Sciatic nerve (tissue), 2 donors: ENCODE results near the gene THRB. TPM values are rescaled to one million over a fixed set of nuclear protein-coding genes. Genes with fewer than 3 reads are reported as not detected.

Experiments
- ATAC-seq: fragments of 200-7000 bp; cut with Tn5 transposase; one replicate; pipeline ENCODE4 v1.9.1; 2020; ENCODE audit warnings: mild to moderate bottlenecking, moderate library complexity
- DNase-seq: peaks from one replicate; pipeline ENCODE4 v3.0.0-alpha.2; 2020; ENCODE audit warnings: low spot score
- intact Hi-C: fragments of 100-400 bp; cut with DNase I; formaldehyde crosslinking; loops from one replicate; pipeline ENCODE4 v1.14.2; 2022
- total RNA-seq: library from RNA; stranded (reverse); fragmentation: NEBNext Ultra II Directional; extraction: Animal tissue kit (Norgen Biotek cat#: 25700); gene quantifications from one replicate; pipeline ENCODE4 v1.2.1, GENCODE V29; 2021
- donor health status: DM: no; HTN: no; CAD: no.
- donor health status: DM: no; HTN: no; CAD: no.

The THRB gene
- total RNA-seq, 1 donor from 2014 or later: 13.2 TPM

DNA sequence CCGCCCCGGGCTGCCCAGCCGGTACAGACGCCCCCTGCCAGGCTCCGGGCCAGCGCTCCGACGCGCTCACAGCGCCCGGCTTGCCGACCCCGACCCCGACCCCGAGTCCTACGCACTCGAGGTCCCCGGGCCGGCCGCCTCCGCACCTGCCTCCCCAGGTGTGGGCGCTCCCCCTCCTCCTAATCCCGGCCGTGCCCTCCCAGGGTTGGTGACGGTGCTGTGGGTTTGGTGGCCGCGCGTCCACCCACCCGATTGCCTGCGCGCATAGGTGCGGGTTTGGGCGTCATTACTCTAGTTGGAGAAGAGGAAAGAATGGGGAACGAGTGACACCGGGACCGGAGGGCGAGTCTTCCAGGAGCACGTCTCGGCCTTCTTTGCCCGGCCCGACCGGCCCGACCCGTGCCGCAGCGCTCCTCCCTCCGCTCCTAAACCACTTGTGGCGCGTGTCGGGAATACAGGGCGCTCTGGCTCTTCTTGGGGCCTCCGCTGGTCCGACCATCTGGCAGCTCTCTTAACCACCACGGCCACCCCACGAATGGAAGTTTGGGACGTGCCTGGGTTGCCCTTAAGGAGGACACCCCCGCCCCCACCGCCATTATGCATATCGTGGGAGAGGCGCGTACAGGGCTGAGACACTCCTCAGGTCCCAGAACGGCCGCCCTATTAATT lies 810 bp upstream of the THRB start:
- intact Hi-C loops: no loop called here

DNA sequence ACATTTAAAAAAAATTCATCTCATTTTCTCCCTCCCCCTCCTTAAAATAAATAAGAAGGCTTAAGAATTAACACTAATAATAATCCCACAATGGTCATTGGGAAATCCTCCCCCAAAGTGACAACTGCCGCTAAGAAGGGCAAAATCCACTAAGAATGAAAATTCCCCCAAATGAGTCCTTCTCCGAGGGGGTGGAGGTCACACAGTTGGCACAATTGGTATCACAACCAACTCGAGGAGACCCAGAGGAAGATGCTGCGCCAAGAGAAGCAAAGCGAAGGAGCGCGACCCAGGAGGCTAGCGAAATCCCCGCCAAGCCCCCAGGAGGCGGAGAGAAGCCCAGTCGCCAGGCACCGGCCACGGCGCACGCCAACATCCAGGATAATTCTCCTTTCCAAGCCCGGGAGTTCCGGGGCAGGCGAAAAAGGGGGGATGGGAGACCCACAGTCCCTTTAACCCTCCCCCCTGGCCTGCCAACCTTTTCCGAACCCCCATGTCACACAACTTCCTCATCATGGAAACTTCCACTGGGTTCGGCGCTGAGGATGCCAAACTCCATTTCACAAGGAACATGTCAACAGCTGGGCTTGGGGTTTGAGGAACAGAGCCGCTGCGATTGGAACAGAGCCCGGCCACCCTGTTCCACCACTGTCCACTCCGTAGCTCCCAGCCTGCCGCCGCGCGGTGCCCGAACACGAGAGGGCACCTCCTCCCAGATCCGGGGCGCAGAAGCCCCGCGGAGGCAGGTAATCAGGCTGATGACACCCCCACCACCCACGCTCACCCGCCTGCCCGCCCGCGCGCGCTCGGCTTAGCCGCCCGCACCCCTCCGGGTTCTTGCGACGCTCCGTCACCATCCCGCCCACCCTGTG lies 668 bp downstream of the THRB start:
- intact Hi-C loops: no loop called here
- ATAC-seq: peak; percentile 77
- peak; percentile 75 for DNase-seq

More for the DNA sequence above, 810 bp upstream of the THRB start:
- peak; percentile 19 for ATAC-seq
- DNase-seq: peak; percentile 61

DNA sequence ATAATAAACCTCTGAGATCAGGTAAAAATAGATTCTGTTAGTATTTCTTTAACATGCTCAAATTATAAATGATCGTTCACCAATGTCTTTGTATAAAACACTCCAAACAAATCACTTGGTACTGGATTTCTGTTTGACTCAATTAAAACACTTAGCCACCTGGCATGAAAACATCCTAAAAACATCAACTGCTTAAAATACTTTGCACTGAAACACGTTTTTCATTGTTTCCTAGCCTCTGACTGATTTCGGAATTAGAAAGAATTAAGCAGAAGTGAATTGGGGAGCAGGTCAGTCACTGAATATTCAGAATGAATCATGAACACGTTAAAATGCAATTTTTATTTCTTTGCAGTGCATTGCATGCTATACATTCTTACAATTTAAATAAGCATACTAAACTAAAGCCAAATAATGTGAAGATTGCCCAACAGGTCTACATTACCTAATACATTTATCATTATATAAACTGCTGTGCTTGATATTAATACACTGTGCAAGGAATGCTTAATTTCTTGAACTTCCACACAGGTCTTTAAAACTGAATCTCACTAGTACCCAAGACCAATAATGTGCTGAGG lies 1.6 kb downstream of the THRB start:
- no peak for DNase-seq
- no peak for ATAC-seq
- intact Hi-C loops: no loop called here

DNA sequence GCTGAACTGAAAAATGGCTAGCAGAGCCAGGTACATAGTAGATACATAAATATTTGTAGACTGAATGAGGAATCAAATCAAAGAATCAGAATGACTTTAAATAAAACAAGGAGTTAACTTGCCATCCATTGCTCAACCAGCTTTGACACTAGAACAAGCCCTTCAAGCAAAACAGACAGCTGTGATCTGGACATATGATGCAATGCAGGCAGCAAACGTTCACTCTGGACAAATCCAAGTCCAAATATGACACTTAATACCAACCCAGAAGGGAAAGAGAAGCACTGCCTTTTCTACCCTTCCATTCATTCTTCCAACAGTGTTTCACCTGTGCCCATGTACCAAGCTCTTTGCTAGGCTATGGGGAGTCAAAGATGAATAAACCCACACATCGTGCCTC lies 4.5 kb downstream of the THRB start:
- intact Hi-C loops: no loop called here
- ATAC-seq: peak; percentile 51
- DNase-seq: no peak

DNA sequence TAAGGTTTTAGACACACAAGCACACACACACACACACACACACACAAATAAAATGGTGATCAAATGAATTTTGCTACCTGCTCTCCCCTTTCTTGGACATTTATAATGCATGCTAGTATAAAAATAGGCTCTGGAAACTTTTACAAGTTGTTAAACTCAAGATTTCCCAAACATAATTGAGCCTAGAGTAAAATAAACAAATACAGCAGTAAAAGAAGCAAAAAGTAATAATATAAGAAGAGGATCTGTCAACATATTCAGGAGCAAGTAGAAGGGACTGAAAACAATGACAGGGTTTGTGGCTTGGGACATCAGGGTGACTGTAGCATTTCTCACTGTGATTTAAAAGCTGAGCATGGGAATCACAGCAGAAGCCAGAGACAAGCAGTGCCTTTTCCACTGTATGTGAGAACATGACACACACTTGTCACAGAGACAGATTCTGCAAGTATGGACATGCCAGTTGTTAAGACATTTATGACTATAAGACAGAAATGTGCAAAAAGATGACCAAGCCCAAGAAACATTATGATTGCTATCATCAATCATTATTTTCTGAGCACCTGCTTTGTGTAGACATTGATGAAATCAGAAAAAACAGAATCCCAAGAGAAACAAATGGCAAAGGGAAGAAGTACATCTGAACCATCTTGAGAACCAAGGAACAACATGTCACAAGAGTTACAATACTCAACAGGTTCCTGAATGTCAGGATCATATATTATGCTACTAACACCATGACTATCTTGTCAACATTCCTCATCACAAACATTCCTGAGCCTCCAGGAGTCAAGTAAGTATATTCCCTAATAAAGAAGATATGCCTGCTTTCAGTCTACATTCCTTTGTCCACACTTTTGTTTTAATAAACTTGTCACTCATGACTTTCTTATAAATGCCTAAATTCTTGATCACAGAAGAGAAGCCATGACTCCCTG lies 7.1 kb downstream of the THRB start:
- intact Hi-C loops: no loop called here
- ATAC-seq (no peak), DNase-seq (no peak)

DNA sequence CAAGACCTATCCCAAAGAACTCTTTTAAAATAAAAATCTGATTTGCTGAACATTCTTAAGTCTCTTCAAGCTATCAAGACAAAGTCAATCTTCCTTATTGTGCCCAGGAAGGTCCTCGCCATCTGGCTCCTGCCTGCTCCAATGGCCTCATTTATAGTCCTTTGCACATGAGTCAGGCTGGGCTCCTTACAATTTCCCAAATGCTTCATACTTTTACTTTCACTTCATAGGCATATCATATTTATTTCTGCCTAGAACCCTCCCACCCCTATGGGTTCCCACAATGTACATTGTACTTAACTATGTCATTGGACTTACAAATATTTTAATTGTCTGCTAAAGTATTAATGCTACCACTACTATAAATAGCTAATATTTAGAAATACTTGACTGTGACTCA lies 9.1 kb downstream of the THRB start:
- intact Hi-C loops: no loop called here
- ATAC-seq (no peak), DNase-seq (no peak)

DNA sequence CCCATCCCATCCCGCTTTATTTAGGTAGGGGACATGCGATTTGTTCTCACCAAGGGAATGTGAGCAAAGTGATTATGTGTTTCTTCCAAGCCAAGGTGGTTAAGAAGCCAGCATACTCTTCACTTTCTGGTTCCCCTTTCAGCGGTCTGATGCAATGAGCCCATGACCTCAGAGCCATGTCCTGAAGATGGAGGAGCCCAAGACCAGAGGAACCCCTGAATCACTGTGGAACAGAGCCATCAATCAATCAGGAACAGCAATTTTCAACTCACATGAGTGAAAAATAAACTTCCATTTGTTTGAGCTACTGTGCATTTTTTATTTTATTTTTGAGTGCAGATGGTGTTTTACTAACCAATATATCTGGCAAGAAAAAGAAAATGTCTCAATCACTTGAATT lies 10.8 kb downstream of the THRB start:
- intact Hi-C loops: no loop called here
- DNase-seq (no peak), ATAC-seq (no peak)

DNA sequence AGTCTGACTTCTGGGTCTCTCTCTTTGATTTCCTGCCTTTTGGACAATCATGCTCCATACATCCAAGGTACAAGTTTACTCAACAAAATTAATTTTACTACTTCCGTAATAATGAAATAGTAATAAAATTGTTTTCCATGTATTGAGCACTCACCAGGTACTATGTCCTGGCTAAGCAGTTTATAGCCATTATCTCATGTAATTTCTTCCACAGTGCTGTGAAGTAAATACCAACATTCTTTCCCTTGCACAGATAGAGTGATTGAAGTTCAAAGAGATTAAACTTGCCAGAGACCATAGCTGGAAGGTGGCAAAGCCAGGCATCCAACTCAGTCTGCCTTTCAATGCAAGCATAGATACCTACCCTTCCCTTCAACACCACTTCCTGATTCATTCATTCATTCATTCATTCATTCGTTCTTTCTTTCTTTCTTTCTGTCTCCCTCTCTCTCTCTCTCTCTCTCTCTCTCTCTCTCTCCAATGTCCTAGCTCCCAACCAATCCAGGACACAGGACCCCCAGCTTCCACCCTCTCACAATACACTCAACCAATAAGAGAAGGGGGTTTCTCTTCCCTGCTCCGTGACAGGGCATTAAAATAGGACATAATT lies 12.4 kb downstream of the THRB start:
- ATAC-seq (no peak), DNase-seq (no peak)
- intact Hi-C loops: no loop called here

DNA sequence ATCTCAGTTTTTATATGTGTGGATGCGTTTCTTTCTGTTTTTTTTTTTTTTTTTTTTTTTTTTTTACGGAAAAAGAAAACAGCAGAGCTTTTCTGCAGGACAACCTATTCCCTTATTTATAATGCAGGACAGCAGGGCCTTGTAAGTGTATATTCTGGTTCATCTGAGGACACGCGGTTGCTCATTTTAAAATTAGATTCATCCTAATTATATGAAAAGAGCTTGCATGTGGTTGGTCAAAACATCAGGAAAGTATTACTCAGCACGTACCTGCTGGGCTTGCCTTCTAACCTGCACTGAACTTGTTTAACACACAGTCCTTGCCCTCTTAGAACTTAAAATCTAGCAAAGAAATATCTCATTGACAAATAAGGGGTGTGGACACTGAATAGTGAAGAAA lies 13.5 kb downstream of the THRB start:
- intact Hi-C loops: no loop called here
- ATAC-seq (no peak), DNase-seq (no peak)

DNA sequence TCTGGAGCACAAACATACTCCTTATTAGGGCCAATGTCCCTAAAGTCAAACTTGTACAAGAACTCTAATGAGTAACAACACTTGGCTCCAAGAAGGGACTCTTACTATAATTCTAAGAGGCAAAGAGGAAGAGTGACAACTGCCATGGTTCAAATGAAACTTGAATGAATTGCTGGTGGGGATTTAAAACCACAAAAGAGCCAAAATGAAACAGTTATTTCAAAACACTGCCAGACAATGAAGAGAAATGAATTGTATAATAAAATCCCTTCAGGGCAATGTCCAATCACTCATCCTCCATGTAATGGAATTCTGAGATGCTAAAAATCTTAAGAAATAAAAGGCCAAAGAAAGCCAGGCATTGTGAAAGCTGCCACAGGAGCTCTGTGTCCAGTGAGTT lies 14.2 kb downstream of the THRB start:
- ATAC-seq (no peak), DNase-seq (no peak)
- intact Hi-C loops: no loop called here

DNA sequence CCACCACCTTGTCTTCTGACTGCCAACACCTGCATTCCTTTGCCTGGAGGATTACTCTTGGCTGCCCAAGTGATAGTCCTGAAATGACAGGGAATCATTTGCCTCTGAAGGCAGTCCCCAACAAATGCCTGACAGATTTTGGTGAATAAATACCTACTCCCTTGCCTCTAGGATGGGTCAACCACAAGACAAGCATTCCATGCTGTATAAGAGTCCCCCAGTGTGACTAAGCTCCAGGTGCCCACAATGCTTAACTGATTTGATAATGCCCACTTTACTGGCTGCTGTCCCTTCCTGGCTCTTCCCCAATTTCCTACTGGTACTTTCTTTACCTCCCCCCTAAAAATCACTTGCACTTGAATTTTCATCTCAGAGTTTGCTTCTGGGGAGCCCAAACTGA lies 14.8 kb downstream of the THRB start:
- ATAC-seq: no peak
- intact Hi-C loops: no loop called here
- no peak for DNase-seq

DNA sequence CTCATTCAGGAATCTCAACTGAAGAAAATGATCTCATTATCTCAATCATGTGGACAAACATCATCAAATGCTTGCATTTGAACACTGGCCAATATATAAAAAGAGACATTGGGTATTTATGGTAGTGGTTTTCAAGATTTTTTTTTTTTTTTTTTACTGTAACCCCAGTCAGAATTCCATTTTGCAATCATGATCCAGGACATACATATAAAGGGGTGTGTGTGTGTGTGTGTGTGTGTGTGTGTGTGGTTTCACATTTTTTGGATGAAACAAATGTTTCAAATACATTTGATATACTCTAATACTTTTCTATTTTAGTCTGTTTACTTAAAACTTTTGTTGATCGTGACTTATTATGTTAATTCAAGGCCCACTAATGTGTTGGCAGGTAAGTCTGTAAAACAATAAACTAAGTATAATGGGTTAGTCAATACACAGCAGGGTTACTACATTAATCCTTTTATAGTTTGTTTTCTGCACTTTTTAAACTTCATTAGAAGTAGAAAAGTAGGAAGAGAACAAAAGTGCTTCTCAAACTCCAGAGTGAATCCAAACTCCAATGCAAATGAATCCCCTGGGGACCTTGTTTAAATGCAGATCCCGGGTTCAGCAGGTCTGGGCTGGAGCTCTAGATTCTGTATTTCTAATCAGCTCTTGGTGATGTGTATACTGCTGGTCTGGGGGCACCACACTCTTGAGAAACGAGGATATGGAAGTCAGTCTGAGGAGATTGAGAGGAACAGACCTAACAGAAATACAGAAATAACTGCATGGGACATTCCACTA lies 17.6 kb downstream of the THRB start:
- ATAC-seq (no peak), DNase-seq (no peak)
- intact Hi-C loops: no loop called here

DNA sequence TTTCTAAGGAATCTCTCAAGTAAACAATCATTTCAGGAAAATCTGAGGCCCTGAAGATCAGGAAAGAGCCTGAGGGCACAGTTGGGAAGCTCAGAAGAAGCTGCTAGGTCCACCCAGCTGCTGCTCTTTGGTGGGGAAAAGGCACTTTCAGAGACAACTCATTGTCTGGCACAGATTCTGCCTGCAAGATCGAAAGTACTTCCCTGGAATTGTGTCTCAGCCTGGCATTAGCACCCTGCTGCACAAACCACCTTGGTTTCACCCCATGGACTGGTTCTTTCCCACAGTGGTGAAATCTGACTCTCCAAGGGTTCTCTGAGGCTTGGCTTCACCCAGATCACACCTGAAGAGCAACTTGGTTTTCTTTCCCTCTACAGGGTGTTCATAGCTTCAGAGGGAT lies 18.7 kb downstream of the THRB start:
- no peak for DNase-seq
- no peak for ATAC-seq
- intact Hi-C loops: no loop called here

DNA sequence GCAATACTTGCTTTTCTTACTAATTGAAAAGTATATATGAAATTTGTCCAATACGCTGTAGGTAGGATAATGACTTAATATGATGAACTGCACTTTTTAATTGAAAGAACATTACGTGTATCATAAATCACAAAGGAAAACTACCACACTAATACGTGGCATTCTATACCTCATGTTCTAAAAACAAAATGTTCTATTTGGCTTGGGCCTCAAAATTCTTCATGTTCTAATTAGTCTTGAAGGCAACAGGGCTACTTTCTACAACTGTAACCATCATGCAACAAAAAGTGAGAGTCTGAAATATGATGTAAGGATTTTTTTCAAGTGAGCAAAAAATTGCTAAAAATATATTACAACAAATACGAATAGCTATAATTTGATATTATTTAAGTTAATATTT lies 19.8 kb downstream of the THRB start:
- ATAC-seq (no peak), DNase-seq (no peak)
- intact Hi-C loops: no loop called here

DNA sequence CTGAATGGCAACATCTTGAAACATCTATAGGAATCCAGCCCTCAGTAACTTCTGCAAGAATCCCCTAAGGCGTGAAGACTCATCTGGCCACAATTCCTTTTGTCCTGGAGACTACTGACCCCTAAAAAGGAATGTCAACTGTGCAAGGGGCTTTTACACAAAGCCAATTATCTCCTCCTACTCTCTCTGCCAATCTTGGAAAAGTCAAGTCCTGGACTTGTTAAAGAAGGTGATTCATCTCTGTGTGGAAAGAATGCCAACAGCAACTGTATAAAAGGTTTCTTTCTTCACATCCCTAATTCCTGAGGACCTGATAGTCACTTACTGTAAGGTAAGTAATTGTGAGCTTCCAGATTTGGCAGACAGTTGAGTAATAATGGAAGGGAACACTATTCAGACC lies 22.3 kb downstream of the THRB start:
- no peak for DNase-seq
- intact Hi-C loops: no loop called here
- ATAC-seq: no peak

DNA sequence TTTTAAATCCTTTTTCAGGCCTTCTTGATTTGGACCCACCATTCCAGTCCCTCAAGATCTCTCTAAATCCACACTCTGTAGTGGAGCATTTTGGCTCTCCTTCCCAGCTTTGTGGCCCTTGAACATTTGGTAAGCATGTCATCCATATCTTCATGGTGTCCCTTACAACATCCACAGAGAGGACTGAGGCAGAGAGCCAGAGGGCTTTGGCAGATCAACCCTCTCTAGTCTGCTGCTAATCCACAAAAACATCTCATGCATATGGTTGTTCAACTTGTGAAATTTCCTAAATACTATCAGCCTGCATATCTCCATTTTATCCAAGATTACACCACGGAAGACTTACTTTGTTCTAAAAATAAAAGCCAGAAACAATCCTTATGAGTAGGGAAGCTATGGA lies 23.2 kb downstream of the THRB start:
- no peak for DNase-seq
- intact Hi-C loops: no loop called here
- no peak for ATAC-seq

DNA sequence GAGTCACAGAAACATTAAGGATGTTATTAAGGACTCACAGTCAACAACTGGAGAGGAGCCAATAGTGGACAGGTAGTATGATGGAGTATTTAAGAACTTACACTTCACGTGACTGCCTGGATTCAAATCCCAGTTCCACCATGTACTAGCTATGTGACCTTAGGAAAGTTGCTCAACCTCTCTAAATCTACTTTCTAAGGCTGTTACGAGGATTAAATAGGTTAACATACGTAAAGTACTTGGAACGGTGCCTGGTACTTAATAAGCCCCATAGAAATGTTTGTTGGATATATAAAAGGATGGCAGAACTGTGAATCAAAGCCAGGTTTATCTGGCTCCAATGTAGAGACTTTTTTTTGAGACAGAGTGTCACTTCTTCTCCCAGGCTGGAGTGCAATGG lies 24.4 kb downstream of the THRB start:
- intact Hi-C loops: no loop called here
- ATAC-seq: no peak
- no peak for DNase-seq

DNA sequence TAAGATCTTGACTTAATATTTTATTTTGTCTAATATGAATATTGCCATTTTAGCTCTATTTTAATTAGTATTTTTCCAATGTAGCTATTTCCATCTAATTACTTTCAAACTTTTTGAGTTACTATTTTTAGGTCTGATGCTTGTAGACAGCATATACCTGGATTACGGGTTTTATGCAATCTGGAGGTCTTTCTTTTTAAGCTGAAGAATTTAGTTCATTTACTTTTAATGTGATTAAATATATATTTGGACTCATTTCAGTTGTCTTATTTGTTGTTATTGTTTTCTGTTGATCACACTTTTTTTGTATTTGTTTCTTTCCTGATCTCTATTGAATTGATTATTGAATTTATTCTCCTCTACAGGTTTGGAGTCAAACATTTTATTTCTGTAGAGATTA lies 30.3 kb downstream of the THRB start:
- intact Hi-C loops: no loop called here
- DNase-seq (no peak), ATAC-seq (no peak)
